K562 (cell line): ENCODE measurements around the gene TSKS. TPM values are rescaled to one million over a fixed set of nuclear protein-coding genes. Genes with fewer than 3 reads are reported as not detected.

Experiments
- ATAC-seq: fragments of 200-7000 bp; cut with Tn5 transposase; 3 replicates; pipeline ENCODE4 v1.9.1; 2020; ENCODE audit warnings: moderate library complexity
- BruUV-seq: library from RNA; stranded (reverse); fragments of 400-500 nt; replicated peaks from 2 replicates; lab custom pipeline; 2021; lab: Mats Ljungman, UMichigan
- CTCF ChIA-PET: fragments of 300-600 bp; formaldehyde crosslinking; extraction: SDS; loops from one replicate; lab custom pipeline; 2021; ENCODE audit warnings: low intra/inter-chr PET ratio; lab: Yijun Ruan, JAX
- POLR2A ChIA-PET: fragments of 300-600, 350-650 bp; sonication (Branson Sonifier 250); formaldehyde crosslinking; extraction: SDS; loops from one replicate; lab custom pipeline; 2021; ENCODE audit warnings: antibody characterized with exemption, inconsistent platforms; lab: Yijun Ruan, JAX
- DNase-seq, 4 experiments: peaks; one replicate each; pipeline versions ENCODE4 v3.0.0 to v3.0.0-alpha.2; 2011 to 2018; ENCODE audit warnings: low spot score in 3 of 4, mixed read lengths in 3 of 4; ENCODE audit errors: extremely low read depth in 1 of 4
- FAIRE-seq: peaks from 2 replicates; lab custom pipeline; 2011; peaks lifted over from hg19 to GRCh38; lab: Jason Lieb, UNC
- H2AFZ ChIP-seq: 2 replicates; pipeline ENCODE4 v1.6.0; 2011; ENCODE audit warnings: low read depth, low read length, control low read depth, inconsistent platforms
- H3K27ac ChIP-seq: fragments of 200-600 bp; 3 replicates; pipeline ENCODE4 v1.8.0; 2011; ENCODE audit warnings: low read depth, mild to moderate bottlenecking, control low read depth, inconsistent platforms, low read length, moderate library complexity, mixed read lengths; ENCODE audit errors: extremely low read depth
- H3K27me3 ChIP-seq, 2 experiments: fragments of 300-600 bp in 1 of 2; 2 replicates in 1 of 2; 3 replicates in 1 of 2; pipeline versions ENCODE4 v1.6.0 to v1.8.0; 2011; ENCODE audit warnings: inconsistent platforms in 2 of 2, low read length in 2 of 2, mild to moderate bottlenecking in 1 of 2, mixed read lengths in 1 of 2, moderate library complexity in 1 of 2; ENCODE audit not compliant: control insufficient read depth in 2 of 2, insufficient read depth in 2 of 2
- H3K36me3 ChIP-seq: fragments of 300-600 bp; 3 replicates; pipeline ENCODE4 v1.8.0; 2011; ENCODE audit warnings: mild to moderate bottlenecking, low read length, inconsistent platforms; ENCODE audit not compliant: control insufficient read depth, insufficient read depth
- H3K4me1 ChIP-seq, 2 experiments: fragments of 200-600 bp in 1 of 2; replicated peaks in 1 of 2; 2 replicates in 1 of 2; 3 replicates in 1 of 2; pipeline versions ENCODE4 v1.5.1 to v1.8.0; 2011; ENCODE audit warnings: inconsistent platforms in 2 of 2, low read length in 2 of 2, mild to moderate bottlenecking in 1 of 2, mixed read lengths in 1 of 2, moderate library complexity in 1 of 2; ENCODE audit not compliant: control insufficient read depth in 2 of 2, insufficient read depth in 2 of 2
- H3K4me2 ChIP-seq: 2 replicates; pipeline ENCODE4 v1.6.1; 2011; ENCODE audit warnings: low read length, control low read depth, inconsistent platforms, mixed read lengths; ENCODE audit not compliant: insufficient read depth
- H3K4me3 ChIP-seq: fragments of 200-600 bp; sonication (generic), shearing (Covaris generic); 2 replicates; pipeline ENCODE4 v1.5.1; 2016; ENCODE audit warnings: control low read depth, inconsistent platforms
- H3K79me2 ChIP-seq: fragments of 200-600 bp; 3 replicates; pipeline ENCODE4 v1.8.0; 2011; ENCODE audit warnings: low read length, inconsistent platforms; ENCODE audit not compliant: control insufficient read depth, insufficient read depth
- H3K9ac ChIP-seq, 2 experiments: 2 replicates each; pipeline versions ENCODE4 v1.6.0 to v1.6.1; 2011; ENCODE audit warnings: low read depth in 2 of 2, low read length in 2 of 2, control low read depth in 1 of 2, inconsistent platforms in 1 of 2, mild to moderate bottlenecking in 1 of 2, mixed read lengths in 1 of 2; ENCODE audit not compliant: insufficient read depth in 1 of 2
- H3K9me1 ChIP-seq: one replicate; pipeline ENCODE4 v1.6.0; 2011; ENCODE audit warnings: inconsistent platforms, mild to moderate bottlenecking, low read length, moderate library complexity; ENCODE audit not compliant: control insufficient read depth, insufficient read depth
- H3K9me3 ChIP-seq: replicated peaks from 2 replicates; pipeline ENCODE4 v1.5.1; 2011; ENCODE audit warnings: low read depth, low read length, inconsistent platforms; ENCODE audit not compliant: control insufficient read depth, insufficient read depth
- H4K20me1 ChIP-seq: replicated peaks from 2 replicates; pipeline ENCODE4 v1.6.1; 2011; ENCODE audit warnings: low read length, inconsistent platforms, mixed read lengths; ENCODE audit not compliant: control insufficient read depth, insufficient read depth
- C11orf30 ChIP-seq: fragments of 450-650 bp; IDR thresholded peaks from 2 replicates; pipeline ENCODE4 v1.6.1; 2016; ENCODE audit warnings: low read depth, mild to moderate bottlenecking
- CBFA2T3 ChIP-seq: fragments of 450-650 bp; IDR thresholded peaks from 2 replicates; pipeline ENCODE4 v1.6.1; 2017
- DEAF1 ChIP-seq: fragments of 450-650 bp; formaldehyde crosslinking; IDR thresholded peaks from 2 replicates; pipeline ENCODE4 v1.4.0; 2020; ENCODE audit warnings: mild to moderate bottlenecking, moderate library complexity
- DMBX1 ChIP-seq: fragments of 250-450 bp; sonication (Bioruptor Pico); IDR thresholded peaks from 2 replicates; pipeline ENCODE4 v1.8.0; 2022; ENCODE audit warnings: inconsistent platforms, mild to moderate bottlenecking, moderate library complexity, borderline replicate concordance
- FOXA1 ChIP-seq: fragments of 450-650 bp; IDR thresholded peaks from 2 replicates; pipeline ENCODE4 v1.6.1; 2016; ENCODE audit warnings: mild to moderate bottlenecking, borderline replicate concordance
- KDM5B ChIP-seq: fragments of 200-600 bp; sonication (generic); IDR thresholded peaks from 2 replicates; pipeline ENCODE4 v1.6.1; 2012; ENCODE audit warnings: low read depth, mild to moderate bottlenecking, moderate library complexity, low read length, control low read depth, inconsistent platforms; ENCODE audit not compliant: insufficient replicate concordance
- MAZ ChIP-seq, 2 experiments: fragments of 450-650 bp in 1 of 2; sonication (generic) in 1 of 2; formaldehyde crosslinking; IDR thresholded peaks in 1 of 2; conservative IDR thresholded peaks in 1 of 2; 2 replicates each; pipeline versions ENCODE4 v1.4.0 to v1.5.0; 2020; ENCODE audit warnings: mild to moderate bottlenecking in 1 of 2, missing genetic modification reagents in 1 of 2
- PHTF2 ChIP-seq: fragments of 250-450 bp; sonication (Bioruptor Pico); IDR thresholded peaks from 2 replicates; pipeline ENCODE4 v1.5.0; 2021; ENCODE audit warnings: mild to moderate bottlenecking
- PTTG1 ChIP-seq: fragments of 450-650 bp; IDR thresholded peaks from 2 replicates; pipeline ENCODE4 v1.6.1; 2016; ENCODE audit warnings: low read depth, mild to moderate bottlenecking, missing genetic modification characterization, missing compliant biosample characterization
- SMAD2 ChIP-seq: fragments of 150-350 bp; IDR thresholded peaks from 2 replicates; pipeline ENCODE4 v1.6.1; 2014; ENCODE audit warnings: low read depth, mild to moderate bottlenecking, low read length
- ZNF175 ChIP-seq: fragments of 200-800 bp; sonication (Bioruptor generic); IDR thresholded peaks from 2 replicates; pipeline ENCODE4 v1.6.1; 2016; ENCODE audit warnings: low read depth, mild to moderate bottlenecking, missing genetic modification characterization, missing compliant biosample characterization
- ZNF253 ChIP-seq: fragments of 250-450 bp; sonication (Bioruptor Pico); conservative IDR thresholded peaks from 2 replicates; pipeline ENCODE4 v1.6.1; 2021; ENCODE audit warnings: mild to moderate bottlenecking
- ZNF512 ChIP-seq: IDR thresholded peaks from 2 replicates; pipeline ENCODE4 v1.6.1; 2016; ENCODE audit warnings: missing genetic modification characterization, missing compliant biosample characterization
- ZNF780A ChIP-seq: fragments of 250-450 bp; sonication (Bioruptor Pico); IDR thresholded peaks from 2 replicates; pipeline ENCODE4 v1.5.0; 2021; ENCODE audit warnings: mild to moderate bottlenecking
- WGBS: fragments of 100-300 bp; shearing (Covaris generic); methylation state at CpG from one replicate; pipeline ENCODE4 v1.1.6; 2016; ENCODE audit warnings: low coverage, mixed read lengths; ENCODE audit not compliant: insufficient coverage; ENCODE audit errors: missing lambda C conversion rate; 5-methylcytosine and 5-hydroxymethylcytosine counted together
- in situ Hi-C: fragments of 300-500 bp; cut with MboI; formaldehyde crosslinking; loops from 4 replicates; pipeline ENCODE4 v1.15.0; 2018; ENCODE audit warnings: inconsistent platforms, mixed read lengths
- intact Hi-C: fragments of 100-400 bp; cut with micrococcal nuclease; formaldehyde crosslinking; loops from 2 replicates; pipeline ENCODE4 v1.14.2; 2022
- polyA plus RNA-seq, 8 experiments: library from polyadenylated mRNA; depleted of rRNA in 4 of 8; stranded (reverse) in 5 of 8; unstranded in 3 of 8; fragments of >200 nt; fragmentation: Nextera tagmentation in 2 of 8; fragmentation: Illumina TruSeq in 1 of 8; extraction: Ambion mirVana in 2 of 8; extraction: Trizol in 1 of 8; gene quantifications; 2 replicates each; pipeline versions ENCODE4 v1.2.1 to v1.2.3, GENCODE V29; 2011 to 2014; ENCODE audit warnings: inconsistent platforms in 1 of 8, missing spikeins in 1 of 8
- total RNA-seq, 7 experiments: library from RNA; depleted of rRNA in 6 of 7; stranded (reverse); fragments of >200 nt in 6 of 7; fragmentation: Illumina TruSeq in 2 of 7; extraction: Trizol in 2 of 7; gene quantifications; 2 replicates each; pipeline versions ENCODE4 v1.2.1 to v1.2.3, GENCODE V29; 2011 to 2021; ENCODE audit warnings: low replicate concordance in 1 of 7

TSKS gene
- total and polyA plus RNA-seq, 9 of the 15 experiments (the other 6 are each of a cell fraction or from before 2014, with no cell fraction given), result 0.14 to 4.5 (median 0.80) TPM

- Histone ChIP-seq H4K20me1 (peaks cover 5% of the 10 kb centered on the region), H3K9me1 (no peaks in the 10 kb centered on the region), H3K79me2 (no peaks in the 10 kb centered on the region), H3K4me2 (no peak overlapping the region), H3K9me3 (no peaks in the 10 kb centered on the region), H3K9ac (peak overlapping the region in 1 of 2 experiments; percentile 36; a peak in 1 of 4 replicates), H2AFZ (no peak overlapping the region), H3K27me3 (no peaks in the 10 kb centered on the region), H3K27ac (no peak overlapping the region), H3K36me3 (peaks cover 95% of the 10 kb centered on the region), H3K4me3 (no peak overlapping the region), H3K4me1 (peaks cover 11 to 64% of the 10 kb centered on the region in 2 experiments; a peak in 4 of 5 replicates)
- no peak for DNase-seq
- POLR2A ChIA-PET, result interaction anchor here (0.6 kb wide), 1 partner anchor 9 kb away, joined by 3 read pairs; no protein-coding TSS in a partner anchor
- no peak for TF ChIP-seq PHTF2 (CRISPR knock-in tag)
- TF ChIP-seq MAZ (CRISPR knock-in tag; conservative IDR thresholded peaks at IDR 0.05 in 1 of 2, IDR thresholded peaks at IDR 0.05 in 1 of 2), result no peak
- TF ChIP-seq FOXA1, result no peak
- no peak for TF ChIP-seq C11orf30
- no peak for TF ChIP-seq DEAF1
- no peak for TF ChIP-seq ZNF253 (CRISPR knock-in tag)
- TF ChIP-seq PTTG1 (tag), result no peak
- TF ChIP-seq KDM5B, result no peak
- TF ChIP-seq DMBX1 (CRISPR knock-in tag), result no peak
- no peak for TF ChIP-seq ZNF512
- no peak for TF ChIP-seq ZNF175 (CRISPR knock-in tag)
- no peak for TF ChIP-seq SMAD2
- TF ChIP-seq CBFA2T3, result no peak
- TF ChIP-seq ZNF780A (CRISPR knock-in tag), result no peak
- intact Hi-C loops, result no loop called here
- in situ Hi-C loops, result no loop called here
- CTCF ChIA-PET, result no interaction called here
- no peak for FAIRE-seq
- BruUV-seq, result no TSS peak
- ATAC-seq, result no peak
- 95% methylated on average over 22 of the region's 24 CpGs for WGBS
These were observed 39.9 kb upstream of the TSKS start for GRCh38 chr19:49802836-49803528.
